Uterus (tissue), 2 donors: Measurements from ENCODE around the gene PRKN.

Experiments used
- CTCF ChIP-seq, 4 experiments: fragments of 200-600 bp in 2 of 4; fragments of 450-650 bp in 2 of 4; sonication (generic) in 2 of 4; IDR thresholded peaks; one replicate each; pipeline ENCODE4 v1.5.1; 2016 to 2019; ENCODE audit warnings: antibody characterized with exemption in 4 of 4, mild to moderate bottlenecking in 2 of 4, moderate library complexity in 1 of 4
- POLR2A ChIP-seq, 2 donors: fragments of 450-650 bp; IDR thresholded peaks; one replicate each; pipeline ENCODE4 v1.6.1; 2016; ENCODE audit warnings: antibody characterized with exemption in 2 of 2, mild to moderate bottlenecking in 1 of 2, moderate library complexity in 1 of 2

- TF ChIP-seq CTCF (IDR thresholded peaks at IDR 0.05) = no peak
- TF ChIP-seq POLR2A (IDR thresholded peaks at IDR 0.05) = no peak
These were observed 528.6 kb downstream of the PRKN start for GRCh38 chr6:162198925-162199324.
